ENCODE measurements around the gene ADAM12.

The ADAM12 gene

GRCh38 chr10:126133082-126133620, 255.1 kb downstream of the ADAM12 start:
- TF ChIP-seq CTCF (IDR thresholded peaks at IDR 0.05; ENCODE audit: low read depth, low read length) = no peak
- no peaks in the 10 kb centered on the region for H3K27me3 ChIP-seq
- no peak for DNase-seq
- H3K4me1 ChIP-seq = peaks cover 5% of the 10 kb centered on the region; the same call in 1 of the 2 replicates
- no peaks in the 10 kb centered on the region for H3K9me3 ChIP-seq
- H3K4me3 ChIP-seq (ENCODE audit: low read depth, low read length) = no peak overlapping the region
- no peaks in the 10 kb centered on the region for H3K36me3 ChIP-seq

GRCh38 chr10:126131341-126131740, 256.9 kb downstream of the ADAM12 start:
- DNase-seq = no peak
- Histone ChIP-seq H3K27me3 (no peaks in the 10 kb centered on the region), H3K4me1 (peaks cover 5% of the 10 kb centered on the region; the same call in 1 of the 2 replicates), H3K9me3 (no peaks in the 10 kb centered on the region), H3K4me3 (ENCODE audit: low read depth, low read length) (no peak overlapping the region), H3K36me3 (no peaks in the 10 kb centered on the region)
- TF ChIP-seq CTCF (IDR thresholded peaks at IDR 0.05; ENCODE audit: low read depth, low read length) = no peak

GRCh38 chr10:126130271-126130710, 258.0 kb downstream of the ADAM12 start:
- no peaks in the 10 kb centered on the region for H3K36me3 ChIP-seq
- no peaks in the 10 kb centered on the region for H3K27me3 ChIP-seq
- H3K4me3 ChIP-seq (ENCODE audit: low read depth, low read length) = no peak overlapping the region
- no peaks in the 10 kb centered on the region for H3K9me3 ChIP-seq
- no peak for TF ChIP-seq CTCF (IDR thresholded peaks at IDR 0.05; ENCODE audit: low read depth, low read length)
- DNase-seq = no peak
- H3K4me1 ChIP-seq = peaks cover 2% of the 10 kb centered on the region; the same call in 1 of the 2 replicates

GRCh38 chr10:126129026-126129425, 259.3 kb downstream of the ADAM12 start:
- DNase-seq = no peak
- Histone ChIP-seq H3K36me3 (no peaks in the 10 kb centered on the region), H3K9me3 (no peaks in the 10 kb centered on the region), H3K4me1 (peaks cover 2% of the 10 kb centered on the region; the same call in 1 of the 2 replicates), H3K4me3 (ENCODE audit: low read depth, low read length) (no peak overlapping the region), H3K27me3 (no peaks in the 10 kb centered on the region)
- TF ChIP-seq CTCF (IDR thresholded peaks at IDR 0.05; ENCODE audit: low read depth, low read length) = no peak

- Histone ChIP-seq H3K4me1 (peaks cover 2% of the 10 kb centered on the region; the same call in 1 of the 2 replicates), H3K9me3 (no peaks in the 10 kb centered on the region), H3K36me3 (no peaks in the 10 kb centered on the region), H3K4me3 (ENCODE audit: low read depth, low read length) (no peak overlapping the region), H3K27me3 (no peaks in the 10 kb centered on the region)
- no peak for TF ChIP-seq CTCF (IDR thresholded peaks at IDR 0.05; ENCODE audit: low read depth, low read length)
- DNase-seq = no peak
Observed at GRCh38 chr10:126128581-126128980, 259.7 kb downstream of the ADAM12 start.

GRCh38 chr10:126127481-126128029, 260.7 kb downstream of the ADAM12 start:
- H3K36me3 ChIP-seq = no peaks in the 10 kb centered on the region
- no peak for DNase-seq
- H3K4me1 ChIP-seq = peaks cover 2% of the 10 kb centered on the region
- no peaks in the 10 kb centered on the region for H3K9me3 ChIP-seq
- H3K27me3 ChIP-seq = no peaks in the 10 kb centered on the region
- no peak overlapping the region for H3K4me3 ChIP-seq (ENCODE audit: low read depth, low read length)
- TF ChIP-seq CTCF (IDR thresholded peaks at IDR 0.05; ENCODE audit: low read depth, low read length) = no peak

All from BE2C (cell line).